ENCODE results near the gene FOXJ1.

The FOXJ1 gene

DNA sequence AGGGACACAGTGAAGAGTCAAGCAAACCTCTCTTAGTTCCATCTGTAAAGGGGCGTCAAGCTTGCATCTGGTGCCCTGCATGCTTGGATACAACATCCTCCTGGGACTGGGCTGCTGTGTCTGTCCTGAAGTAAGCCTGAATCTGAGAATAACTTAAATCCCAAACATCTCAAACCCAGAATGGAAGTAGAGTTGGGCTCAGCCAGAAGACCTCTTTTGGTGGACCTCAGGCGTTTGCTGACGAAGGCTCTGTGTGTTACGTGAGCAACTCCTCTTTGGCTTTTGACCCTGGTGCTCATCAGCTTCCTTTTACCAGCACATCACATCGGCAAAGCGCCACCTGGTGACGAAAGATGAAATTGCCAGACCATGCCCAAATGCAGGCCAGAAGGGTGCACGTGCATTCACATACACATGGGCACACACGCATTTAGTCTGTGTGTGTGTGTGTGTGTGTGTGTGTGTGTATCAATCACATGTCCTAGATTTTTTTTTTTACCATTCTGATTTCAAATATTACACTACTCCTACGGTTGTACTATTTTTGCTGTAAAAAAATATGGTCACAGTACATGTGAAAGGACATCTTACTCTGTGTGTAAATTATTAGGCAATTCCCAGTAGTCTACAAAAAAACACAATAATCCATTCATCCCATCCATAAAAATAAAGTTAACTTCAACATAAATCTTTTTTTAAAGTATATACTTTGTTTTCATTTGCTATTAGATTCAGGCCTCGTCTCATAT lies 41.1 kb upstream of the FOXJ1 start (continued):
- TF ChIP-seq, protein P1, sequence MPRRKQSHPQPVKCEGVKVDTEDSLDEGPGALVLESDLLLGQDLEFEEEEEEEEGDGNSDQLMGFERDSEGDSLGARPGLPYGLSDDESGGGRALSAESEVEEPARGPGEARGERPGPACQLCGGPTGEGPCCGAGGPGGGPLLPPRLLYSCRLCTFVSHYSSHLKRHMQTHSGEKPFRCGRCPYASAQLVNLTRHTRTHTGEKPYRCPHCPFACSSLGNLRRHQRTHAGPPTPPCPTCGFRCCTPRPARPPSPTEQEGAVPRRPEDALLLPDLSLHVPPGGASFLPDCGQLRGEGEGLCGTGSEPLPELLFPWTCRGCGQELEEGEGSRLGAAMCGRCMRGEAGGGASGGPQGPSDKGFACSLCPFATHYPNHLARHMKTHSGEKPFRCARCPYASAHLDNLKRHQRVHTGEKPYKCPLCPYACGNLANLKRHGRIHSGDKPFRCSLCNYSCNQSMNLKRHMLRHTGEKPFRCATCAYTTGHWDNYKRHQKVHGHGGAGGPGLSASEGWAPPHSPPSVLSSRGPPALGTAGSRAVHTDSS (tag by site-specific recombination; IDR thresholded peaks at IDR 0.05), result 0 out of 2 replicates have a peak, but pooled peaks have one; percentile 28
- TF ChIP-seq, protein P2, sequence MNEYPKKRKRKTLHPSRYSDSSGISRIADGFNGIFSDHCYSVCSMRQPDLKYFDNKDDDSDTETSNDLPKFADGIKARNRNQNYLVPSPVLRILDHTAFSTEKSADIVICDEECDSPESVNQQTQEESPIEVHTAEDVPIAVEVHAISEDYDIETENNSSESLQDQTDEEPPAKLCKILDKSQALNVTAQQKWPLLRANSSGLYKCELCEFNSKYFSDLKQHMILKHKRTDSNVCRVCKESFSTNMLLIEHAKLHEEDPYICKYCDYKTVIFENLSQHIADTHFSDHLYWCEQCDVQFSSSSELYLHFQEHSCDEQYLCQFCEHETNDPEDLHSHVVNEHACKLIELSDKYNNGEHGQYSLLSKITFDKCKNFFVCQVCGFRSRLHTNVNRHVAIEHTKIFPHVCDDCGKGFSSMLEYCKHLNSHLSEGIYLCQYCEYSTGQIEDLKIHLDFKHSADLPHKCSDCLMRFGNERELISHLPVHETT (tag by site-specific recombination; IDR thresholded peaks at IDR 0.05), result no peak
- TF ChIP-seq PRDM1 (tag by site-specific recombination; IDR thresholded peaks at IDR 0.05), result no peak
- TF ChIP-seq ZNF777 (tag by site-specific recombination; IDR thresholded peaks at IDR 0.05; ENCODE audit: borderline replicate concordance), result no peak
- TF ChIP-seq ZNF302 (tag by site-specific recombination; IDR thresholded peaks at IDR 0.05; ENCODE audit: low read depth), result no peak
- no peak for TF ChIP-seq ZNF521 (tag by site-specific recombination; IDR thresholded peaks at IDR 0.05)
- TF ChIP-seq ZNF2 (tag by site-specific recombination; IDR thresholded peaks at IDR 0.05), result peak; percentile 99
- no peak for TF ChIP-seq ZNF791 (tag by site-specific recombination; IDR thresholded peaks at IDR 0.05)
- no peak for TF ChIP-seq ZNF544 (tag by site-specific recombination; IDR thresholded peaks at IDR 0.05)
- TF ChIP-seq ZSCAN23 (tag by site-specific recombination; IDR thresholded peaks at IDR 0.05), result no peak
- TF ChIP-seq ZNF677 (tag by site-specific recombination; IDR thresholded peaks at IDR 0.05), result no peak
- TF ChIP-seq, protein P3, sequence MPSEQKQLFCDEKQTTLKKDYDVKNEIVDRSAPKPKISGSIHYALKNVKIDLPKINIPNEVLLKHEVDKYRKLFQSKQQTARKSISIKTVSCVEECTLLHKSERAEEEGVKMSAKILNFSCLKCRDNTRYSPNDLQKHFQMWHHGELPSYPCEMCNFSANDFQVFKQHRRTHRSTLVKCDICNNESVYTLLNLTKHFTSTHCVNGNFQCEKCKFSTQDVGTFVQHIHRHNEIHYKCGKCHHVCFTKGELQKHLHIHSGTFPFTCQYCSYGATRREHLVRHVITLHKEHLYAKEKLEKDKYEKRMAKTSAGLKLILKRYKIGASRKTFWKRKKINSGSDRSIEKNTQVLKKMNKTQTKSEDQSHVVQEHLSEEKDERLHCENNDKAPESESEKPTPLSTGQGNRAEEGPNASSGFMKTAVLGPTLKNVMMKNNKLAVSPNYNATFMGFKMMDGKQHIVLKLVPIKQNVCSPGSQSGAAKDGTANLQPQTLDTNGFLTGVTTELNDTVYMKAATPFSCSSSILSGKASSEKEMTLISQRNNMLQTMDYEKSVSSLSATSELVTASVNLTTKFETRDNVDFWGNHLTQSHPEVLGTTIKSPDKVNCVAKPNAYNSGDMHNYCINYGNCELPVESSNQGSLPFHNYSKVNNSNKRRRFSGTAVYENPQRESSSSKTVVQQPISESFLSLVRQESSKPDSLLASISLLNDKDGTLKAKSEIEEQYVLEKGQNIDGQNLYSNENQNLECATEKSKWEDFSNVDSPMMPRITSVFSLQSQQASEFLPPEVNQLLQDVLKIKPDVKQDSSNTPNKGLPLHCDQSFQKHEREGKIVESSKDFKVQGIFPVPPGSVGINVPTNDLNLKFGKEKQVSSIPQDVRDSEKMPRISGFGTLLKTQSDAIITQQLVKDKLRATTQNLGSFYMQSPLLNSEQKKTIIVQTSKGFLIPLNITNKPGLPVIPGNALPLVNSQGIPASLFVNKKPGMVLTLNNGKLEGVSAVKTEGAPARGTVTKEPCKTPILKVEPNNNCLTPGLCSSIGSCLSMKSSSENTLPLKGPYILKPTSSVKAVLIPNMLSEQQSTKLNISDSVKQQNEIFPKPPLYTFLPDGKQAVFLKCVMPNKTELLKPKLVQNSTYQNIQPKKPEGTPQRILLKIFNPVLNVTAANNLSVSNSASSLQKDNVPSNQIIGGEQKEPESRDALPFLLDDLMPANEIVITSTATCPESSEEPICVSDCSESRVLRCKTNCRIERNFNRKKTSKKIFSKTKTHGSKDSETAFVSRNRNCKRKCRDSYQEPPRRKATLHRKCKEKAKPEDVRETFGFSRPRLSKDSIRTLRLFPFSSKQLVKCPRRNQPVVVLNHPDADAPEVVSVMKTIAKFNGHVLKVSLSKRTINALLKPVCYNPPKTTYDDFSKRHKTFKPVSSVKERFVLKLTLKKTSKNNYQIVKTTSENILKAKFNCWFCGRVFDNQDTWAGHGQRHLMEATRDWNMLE (tag by site-specific recombination; conservative IDR thresholded peaks at IDR 0.05; ENCODE audit: low read depth), result no peak
- TF ChIP-seq ZNF394 (tag by site-specific recombination; IDR thresholded peaks at IDR 0.05; ENCODE audit: borderline replicate concordance), result peak; percentile 33; the same call in 1 of the 2 replicates
- no peak for TF ChIP-seq MEIS1 (CRISPR knock-in tag; IDR thresholded peaks at IDR 0.05; ENCODE audit: borderline replicate concordance)
- no peak for TF ChIP-seq ZNF549 (tag by site-specific recombination; IDR thresholded peaks at IDR 0.05)
- no peak for TF ChIP-seq ZNF292 (tag by site-specific recombination; IDR thresholded peaks at IDR 0.05; ENCODE audit: borderline replicate concordance, low read depth)
- TF ChIP-seq, protein P4, sequence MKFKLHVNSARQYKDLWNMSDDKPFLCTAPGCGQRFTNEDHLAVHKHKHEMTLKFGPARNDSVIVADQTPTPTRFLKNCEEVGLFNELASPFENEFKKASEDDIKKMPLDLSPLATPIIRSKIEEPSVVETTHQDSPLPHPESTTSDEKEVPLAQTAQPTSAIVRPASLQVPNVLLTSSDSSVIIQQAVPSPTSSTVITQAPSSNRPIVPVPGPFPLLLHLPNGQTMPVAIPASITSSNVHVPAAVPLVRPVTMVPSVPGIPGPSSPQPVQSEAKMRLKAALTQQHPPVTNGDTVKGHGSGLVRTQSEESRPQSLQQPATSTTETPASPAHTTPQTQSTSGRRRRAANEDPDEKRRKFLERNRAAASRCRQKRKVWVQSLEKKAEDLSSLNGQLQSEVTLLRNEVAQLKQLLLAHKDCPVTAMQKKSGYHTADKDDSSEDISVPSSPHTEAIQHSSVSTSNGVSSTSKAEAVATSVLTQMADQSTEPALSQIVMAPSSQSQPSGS (tag by site-specific recombination; IDR thresholded peaks at IDR 0.05; ENCODE audit: low read depth), result no peak
- TF ChIP-seq, protein P5, sequence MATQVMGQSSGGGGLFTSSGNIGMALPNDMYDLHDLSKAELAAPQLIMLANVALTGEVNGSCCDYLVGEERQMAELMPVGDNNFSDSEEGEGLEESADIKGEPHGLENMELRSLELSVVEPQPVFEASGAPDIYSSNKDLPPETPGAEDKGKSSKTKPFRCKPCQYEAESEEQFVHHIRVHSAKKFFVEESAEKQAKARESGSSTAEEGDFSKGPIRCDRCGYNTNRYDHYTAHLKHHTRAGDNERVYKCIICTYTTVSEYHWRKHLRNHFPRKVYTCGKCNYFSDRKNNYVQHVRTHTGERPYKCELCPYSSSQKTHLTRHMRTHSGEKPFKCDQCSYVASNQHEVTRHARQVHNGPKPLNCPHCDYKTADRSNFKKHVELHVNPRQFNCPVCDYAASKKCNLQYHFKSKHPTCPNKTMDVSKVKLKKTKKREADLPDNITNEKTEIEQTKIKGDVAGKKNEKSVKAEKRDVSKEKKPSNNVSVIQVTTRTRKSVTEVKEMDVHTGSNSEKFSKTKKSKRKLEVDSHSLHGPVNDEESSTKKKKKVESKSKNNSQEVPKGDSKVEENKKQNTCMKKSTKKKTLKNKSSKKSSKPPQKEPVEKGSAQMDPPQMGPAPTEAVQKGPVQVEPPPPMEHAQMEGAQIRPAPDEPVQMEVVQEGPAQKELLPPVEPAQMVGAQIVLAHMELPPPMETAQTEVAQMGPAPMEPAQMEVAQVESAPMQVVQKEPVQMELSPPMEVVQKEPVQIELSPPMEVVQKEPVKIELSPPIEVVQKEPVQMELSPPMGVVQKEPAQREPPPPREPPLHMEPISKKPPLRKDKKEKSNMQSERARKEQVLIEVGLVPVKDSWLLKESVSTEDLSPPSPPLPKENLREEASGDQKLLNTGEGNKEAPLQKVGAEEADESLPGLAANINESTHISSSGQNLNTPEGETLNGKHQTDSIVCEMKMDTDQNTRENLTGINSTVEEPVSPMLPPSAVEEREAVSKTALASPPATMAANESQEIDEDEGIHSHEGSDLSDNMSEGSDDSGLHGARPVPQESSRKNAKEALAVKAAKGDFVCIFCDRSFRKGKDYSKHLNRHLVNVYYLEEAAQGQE (tag by site-specific recombination; IDR thresholded peaks at IDR 0.05), result no peak
- TF ChIP-seq ZNF76 (tag by site-specific recombination; IDR thresholded peaks at IDR 0.05; ENCODE audit: borderline replicate concordance, low read depth), result no peak
- no peak for TF ChIP-seq ZNF239 (tag by site-specific recombination; IDR thresholded peaks at IDR 0.05)
- TF ChIP-seq, protein P6, sequence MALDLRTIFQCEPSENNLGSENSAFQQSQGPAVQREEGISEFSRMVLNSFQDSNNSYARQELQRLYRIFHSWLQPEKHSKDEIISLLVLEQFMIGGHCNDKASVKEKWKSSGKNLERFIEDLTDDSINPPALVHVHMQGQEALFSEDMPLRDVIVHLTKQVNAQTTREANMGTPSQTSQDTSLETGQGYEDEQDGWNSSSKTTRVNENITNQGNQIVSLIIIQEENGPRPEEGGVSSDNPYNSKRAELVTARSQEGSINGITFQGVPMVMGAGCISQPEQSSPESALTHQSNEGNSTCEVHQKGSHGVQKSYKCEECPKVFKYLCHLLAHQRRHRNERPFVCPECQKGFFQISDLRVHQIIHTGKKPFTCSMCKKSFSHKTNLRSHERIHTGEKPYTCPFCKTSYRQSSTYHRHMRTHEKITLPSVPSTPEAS (tag by site-specific recombination; IDR thresholded peaks at IDR 0.05), result peak; percentile 94
- TF ChIP-seq ZNF157 (tag by site-specific recombination; IDR thresholded peaks at IDR 0.05), result no peak
- no peak for TF ChIP-seq ZNF621 (tag by site-specific recombination; IDR thresholded peaks at IDR 0.05)

Measured in HEK293 (cell line).